Measurements from ENCODE around the gene FMR1. TPM values are rescaled to one million over a fixed set of nuclear protein-coding genes. Genes with fewer than 3 reads are reported as not detected.

Gene FMR1
- total RNA-seq, 1 donor: 81.4 TPM

DNA sequence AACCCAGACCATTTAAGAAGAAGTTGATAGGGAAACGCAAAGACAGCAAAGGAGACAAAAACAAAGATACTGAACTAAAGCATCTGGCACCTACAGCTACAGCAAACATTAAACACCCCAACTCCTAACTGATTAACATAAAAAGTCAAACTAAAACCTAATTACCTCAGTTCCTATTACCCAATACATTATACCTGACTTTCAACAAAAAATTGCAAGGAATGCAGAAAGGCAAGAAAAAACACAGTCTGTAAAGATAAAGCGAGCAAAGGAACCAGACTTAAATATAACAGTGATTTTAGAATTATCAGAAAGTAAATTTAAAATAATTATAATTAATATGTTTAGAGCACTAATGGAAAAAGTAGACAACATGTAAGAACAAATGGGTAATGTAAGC lies 9.4 kb upstream of the FMR1 start:
- H3K9me3 ChIP-seq (ENCODE audit: low read depth, low read length): no peaks in the 10 kb centered on the region
- H3K4me1 ChIP-seq (ENCODE audit: insufficient read depth, low read length): no peaks in the 10 kb centered on the region
- no peaks in the 10 kb centered on the region for H3K27me3 ChIP-seq (ENCODE audit: insufficient read depth, low read length)
- no peak overlapping the region for H3K4me3 ChIP-seq (ENCODE audit: low read length)

DNA sequence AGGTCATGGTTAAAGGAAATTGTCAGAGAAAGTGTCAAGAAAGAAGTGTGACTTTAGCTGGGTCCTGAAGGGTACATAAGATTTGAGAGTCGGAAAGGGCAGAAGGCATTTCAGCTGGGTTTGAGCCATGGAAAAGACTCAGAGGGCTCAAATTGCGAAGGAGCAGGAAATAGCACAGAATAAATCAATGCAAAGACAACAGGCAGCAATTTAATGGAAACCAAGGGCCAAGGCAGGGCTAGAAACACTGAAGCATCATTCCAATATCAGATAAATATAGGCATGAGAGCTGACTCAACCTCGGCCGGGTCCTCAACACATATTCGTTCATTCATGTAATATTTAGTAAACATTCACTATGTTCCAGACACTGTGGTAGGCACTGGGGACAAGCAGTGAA lies 3.6 kb upstream of the FMR1 start:
- Histone ChIP-seq H3K4me1 (ENCODE audit: insufficient read depth, low read length) (peaks cover 12% of the 10 kb centered on the region), H3K9me3 (ENCODE audit: low read depth, low read length) (no peaks in the 10 kb centered on the region), H3K4me3 (ENCODE audit: low read length) (no peak overlapping the region), H3K27me3 (ENCODE audit: insufficient read depth, low read length) (no peaks in the 10 kb centered on the region)

GRCh38 chrX:147910607-147911006 lies 1.1 kb upstream of the FMR1 start:
- no peaks in the 10 kb centered on the region for H3K27me3 ChIP-seq (ENCODE audit: insufficient read depth, low read length)

DNA sequence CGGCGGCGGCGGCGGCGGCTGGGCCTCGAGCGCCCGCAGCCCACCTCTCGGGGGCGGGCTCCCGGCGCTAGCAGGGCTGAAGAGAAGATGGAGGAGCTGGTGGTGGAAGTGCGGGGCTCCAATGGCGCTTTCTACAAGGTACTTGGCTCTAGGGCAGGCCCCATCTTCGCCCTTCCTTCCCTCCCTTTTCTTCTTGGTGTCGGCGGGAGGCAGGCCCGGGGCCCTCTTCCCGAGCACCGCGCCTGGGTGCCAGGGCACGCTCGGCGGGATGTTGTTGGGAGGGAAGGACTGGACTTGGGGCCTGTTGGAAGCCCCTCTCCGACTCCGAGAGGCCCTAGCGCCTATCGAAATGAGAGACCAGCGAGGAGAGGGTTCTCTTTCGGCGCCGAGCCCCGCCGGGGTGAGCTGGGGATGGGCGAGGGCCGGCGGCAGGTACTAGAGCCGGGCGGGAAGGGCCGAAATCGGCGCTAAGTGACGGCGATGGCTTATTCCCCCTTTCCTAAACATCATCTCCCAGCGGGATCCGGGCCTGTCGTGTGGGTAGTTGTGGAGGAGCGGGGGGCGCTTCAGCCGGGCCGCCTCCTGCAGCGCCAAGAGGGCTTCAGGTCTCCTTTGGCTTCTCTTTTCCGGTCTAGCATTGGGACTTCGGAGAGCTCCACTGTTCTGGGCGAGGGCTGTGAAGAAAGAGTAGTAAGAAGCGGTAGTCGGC lies 528 bp downstream of the FMR1 start:
- H3K4me3 ChIP-seq (ENCODE audit: low read length): peak overlapping the region; percentile 82
- peaks cover 28% of the 10 kb centered on the region for H3K4me1 ChIP-seq (ENCODE audit: insufficient read depth, low read length)
- no peaks in the 10 kb centered on the region for H3K9me3 ChIP-seq (ENCODE audit: low read depth, low read length)
- no peaks in the 10 kb centered on the region for H3K27me3 ChIP-seq (ENCODE audit: insufficient read depth, low read length)

More at GRCh38 chrX:147910607-147911006, 1.1 kb upstream of the FMR1 start:
- Histone ChIP-seq H3K4me1 (ENCODE audit: insufficient read depth, low read length) (peaks cover 21% of the 10 kb centered on the region), H3K4me3 (ENCODE audit: low read length) (no peak overlapping the region), H3K9me3 (ENCODE audit: low read depth, low read length) (no peaks in the 10 kb centered on the region)

DNA sequence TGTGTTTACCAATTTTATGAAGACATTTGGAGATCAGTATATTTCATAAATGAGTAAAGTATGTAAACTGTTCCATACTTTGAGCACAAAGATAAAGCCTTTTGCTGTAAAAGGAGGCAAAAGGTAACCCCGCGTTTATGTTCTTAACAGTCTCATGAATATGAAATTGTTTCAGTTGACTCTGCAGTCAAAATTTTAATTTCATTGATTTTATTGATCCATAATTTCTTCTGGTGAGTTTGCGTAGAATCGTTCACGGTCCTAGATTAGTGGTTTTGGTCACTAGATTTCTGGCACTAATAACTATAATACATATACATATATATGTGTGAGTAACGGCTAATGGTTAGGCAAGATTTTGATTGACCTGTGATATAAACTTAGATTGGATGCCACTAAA lies 1.9 kb downstream of the FMR1 start:
- Histone ChIP-seq H3K27me3 (ENCODE audit: insufficient read depth, low read length) (no peaks in the 10 kb centered on the region), H3K4me3 (ENCODE audit: low read length) (no peak overlapping the region), H3K9me3 (ENCODE audit: low read depth, low read length) (no peaks in the 10 kb centered on the region), H3K4me1 (ENCODE audit: insufficient read depth, low read length) (peaks cover 38% of the 10 kb centered on the region)

- Histone ChIP-seq H3K4me3 (ENCODE audit: low read length) (no peak overlapping the region), H3K4me1 (ENCODE audit: insufficient read depth, low read length) (peaks cover 43% of the 10 kb centered on the region), H3K9me3 (ENCODE audit: low read depth, low read length) (no peaks in the 10 kb centered on the region), H3K27me3 (ENCODE audit: insufficient read depth, low read length) (no peaks in the 10 kb centered on the region)
Measured at GRCh38 chrX:147914591-147914990, 2.9 kb downstream of the FMR1 start.

DNA sequence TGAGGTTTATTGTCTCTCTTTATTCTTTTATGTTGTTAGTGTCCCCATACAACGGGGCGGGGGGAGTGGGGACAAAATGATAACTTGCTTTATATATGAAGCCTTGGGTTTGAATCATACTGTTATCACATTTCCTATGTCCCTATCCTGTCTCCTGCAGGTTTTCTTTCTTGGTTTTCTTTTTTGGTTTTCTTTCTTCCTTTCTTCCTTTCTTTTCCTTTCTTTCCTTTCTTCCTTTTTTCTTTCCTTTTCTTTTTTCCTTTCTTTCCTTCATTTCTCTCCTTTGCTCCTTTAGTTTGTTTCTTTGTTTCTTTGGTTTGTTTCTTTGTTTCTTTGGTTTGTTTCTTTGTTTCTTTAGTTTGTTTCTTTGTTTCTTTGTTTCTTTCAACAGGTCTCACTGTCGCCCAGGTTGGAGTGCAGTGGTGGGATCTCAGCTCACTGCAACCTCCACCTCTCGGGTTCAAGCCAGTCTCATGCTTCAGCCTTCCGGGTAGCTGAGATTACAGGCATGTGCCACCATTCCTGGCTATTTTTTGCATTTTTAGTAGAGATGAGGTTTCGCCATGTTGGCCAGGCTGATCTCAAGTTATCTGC lies 4.8 kb downstream of the FMR1 start:
- no peak overlapping the region for H3K4me3 ChIP-seq (ENCODE audit: low read length)
- no peaks in the 10 kb centered on the region for H3K27me3 ChIP-seq (ENCODE audit: insufficient read depth, low read length)
- H3K4me1 ChIP-seq (ENCODE audit: insufficient read depth, low read length): peaks cover 36% of the 10 kb centered on the region
- H3K9me3 ChIP-seq (ENCODE audit: low read depth, low read length): no peaks in the 10 kb centered on the region

DNA sequence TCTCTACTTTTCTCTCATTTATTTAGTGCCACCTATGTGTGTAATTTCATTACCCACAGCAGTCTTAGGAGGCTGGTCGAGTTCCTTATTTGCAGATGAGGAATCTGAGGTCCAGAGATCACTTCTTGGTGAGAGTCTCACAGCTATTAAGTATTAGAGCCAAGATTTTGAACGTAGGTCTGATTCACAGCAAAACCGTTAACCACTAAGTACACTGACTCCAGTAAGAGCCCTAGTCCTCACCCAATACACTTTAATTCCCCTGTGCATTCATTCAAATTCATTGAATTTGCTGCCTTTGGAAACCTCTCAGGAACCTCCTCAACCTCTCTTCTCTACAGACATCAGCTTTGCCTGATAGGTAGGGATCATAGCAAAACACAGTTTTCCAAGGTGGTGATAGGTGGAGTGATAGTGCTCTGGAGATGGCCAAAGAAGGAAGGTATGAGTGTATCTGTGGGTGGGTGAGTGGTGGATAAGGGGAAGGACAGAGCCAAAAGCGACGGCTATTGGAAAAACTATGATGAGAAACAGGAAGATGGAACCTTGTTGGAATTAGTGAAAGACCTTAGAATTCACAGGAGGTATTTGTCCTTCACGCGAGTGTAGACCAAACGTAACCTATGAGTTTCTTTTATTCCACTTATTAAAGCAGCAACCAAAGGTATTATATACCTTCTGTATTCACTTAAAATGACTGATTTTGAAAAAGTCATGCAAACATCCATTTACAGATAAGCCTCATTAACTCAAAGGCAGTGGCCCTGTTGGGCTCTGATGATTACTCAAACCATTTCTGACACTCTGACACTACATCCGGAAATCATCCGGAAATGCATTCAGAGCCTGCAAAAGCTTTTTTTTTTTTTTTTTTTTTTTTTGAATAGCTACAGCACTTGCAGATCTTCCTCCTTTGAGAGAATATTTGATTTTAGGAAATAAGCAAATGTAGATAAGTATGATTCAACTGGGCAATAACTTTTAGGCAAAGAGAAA lies 6.3 kb downstream of the FMR1 start:
- Histone ChIP-seq H3K9me3 (ENCODE audit: low read depth, low read length) (no peaks in the 10 kb centered on the region), H3K27me3 (ENCODE audit: insufficient read depth, low read length) (no peaks in the 10 kb centered on the region), H3K4me3 (ENCODE audit: low read length) (no peak overlapping the region), H3K4me1 (ENCODE audit: insufficient read depth, low read length) (peaks cover 33% of the 10 kb centered on the region)

GRCh38 chrX:147920161-147920666 lies 8.5 kb downstream of the FMR1 start:
- H3K27me3 ChIP-seq (ENCODE audit: insufficient read depth, low read length): no peaks in the 10 kb centered on the region
- no peaks in the 10 kb centered on the region for H3K9me3 ChIP-seq (ENCODE audit: low read depth, low read length)
- H3K4me1 ChIP-seq (ENCODE audit: insufficient read depth, low read length): peaks cover 22% of the 10 kb centered on the region
- H3K4me3 ChIP-seq (ENCODE audit: low read length): no peak overlapping the region

DNA sequence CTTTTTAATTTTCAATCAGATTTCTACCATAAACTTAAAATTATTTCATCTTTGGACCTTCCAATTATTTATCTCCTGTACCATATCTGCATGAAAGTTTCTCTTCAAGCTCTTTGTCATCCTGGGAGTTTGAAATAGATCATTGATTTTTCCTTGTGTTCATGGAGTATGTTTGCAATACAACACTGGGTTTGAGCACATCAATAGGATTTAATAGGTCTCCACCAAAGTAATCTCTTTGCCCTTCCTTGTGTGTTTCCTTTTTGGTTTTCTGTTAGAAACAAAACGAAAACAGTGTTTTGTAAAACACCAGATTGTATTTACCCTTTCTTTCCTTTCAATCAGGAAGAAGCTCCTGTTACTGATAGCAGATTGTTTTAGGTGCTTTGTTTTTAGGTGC lies 11.9 kb downstream of the FMR1 start:
- Histone ChIP-seq H3K4me1 (ENCODE audit: insufficient read depth, low read length) (peaks cover 5% of the 10 kb centered on the region), H3K27me3 (ENCODE audit: insufficient read depth, low read length) (no peaks in the 10 kb centered on the region), H3K4me3 (ENCODE audit: low read length) (no peak overlapping the region), H3K9me3 (ENCODE audit: low read depth, low read length) (no peaks in the 10 kb centered on the region)

DNA sequence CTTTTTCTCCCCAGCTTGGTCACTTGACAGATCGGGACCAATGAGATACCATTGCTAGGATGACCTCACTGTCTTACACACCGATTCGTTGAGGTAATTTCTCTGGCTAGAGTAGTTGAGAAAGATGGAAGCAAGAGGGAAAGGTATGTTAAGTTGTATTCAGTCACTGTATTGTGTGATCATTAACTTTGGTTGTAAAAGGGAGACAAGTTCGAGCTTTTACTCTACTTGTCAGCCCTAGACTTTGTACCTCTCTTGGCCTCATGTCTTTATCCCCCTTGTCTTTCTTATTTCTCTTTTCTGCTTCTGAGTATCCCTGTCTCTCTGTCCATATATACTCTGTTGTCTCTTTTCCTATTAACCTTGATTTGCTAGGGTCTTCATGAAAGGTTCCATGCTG lies 15.5 kb downstream of the FMR1 start:
- Histone ChIP-seq H3K9me3 (ENCODE audit: low read depth, low read length) (no peaks in the 10 kb centered on the region), H3K4me1 (ENCODE audit: insufficient read depth, low read length) (no peaks in the 10 kb centered on the region), H3K27me3 (ENCODE audit: insufficient read depth, low read length) (no peaks in the 10 kb centered on the region), H3K4me3 (ENCODE audit: low read length) (no peak overlapping the region)

DNA sequence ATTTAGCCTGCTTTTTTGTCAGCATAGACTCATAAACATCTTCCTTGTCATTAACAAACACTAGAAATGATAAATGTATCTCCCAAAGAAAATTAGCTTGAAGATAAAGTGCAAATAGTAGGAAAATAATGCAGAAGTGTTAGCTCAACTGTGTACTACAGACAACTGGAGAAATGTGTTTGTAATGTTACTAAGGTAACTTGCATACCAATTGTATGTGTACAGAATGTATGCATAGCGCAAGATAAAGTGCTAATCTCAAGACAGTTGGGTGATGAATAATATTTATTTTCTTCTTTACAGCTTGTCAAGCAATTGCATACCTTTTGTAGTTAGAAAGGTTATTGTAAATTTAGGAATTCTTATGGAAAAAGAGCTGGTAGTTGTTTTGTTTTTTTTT lies 22.1 kb downstream of the FMR1 start:
- Histone ChIP-seq H3K4me1 (ENCODE audit: insufficient read depth, low read length) (no peaks in the 10 kb centered on the region), H3K27me3 (ENCODE audit: insufficient read depth, low read length) (no peaks in the 10 kb centered on the region), H3K4me3 (ENCODE audit: low read length) (no peak overlapping the region), H3K9me3 (ENCODE audit: low read depth, low read length) (no peaks in the 10 kb centered on the region)

GRCh38 chrX:147935156-147935758 lies 23.5 kb downstream of the FMR1 start:
- no peaks in the 10 kb centered on the region for H3K4me1 ChIP-seq (ENCODE audit: insufficient read depth, low read length)
- no peaks in the 10 kb centered on the region for H3K27me3 ChIP-seq (ENCODE audit: insufficient read depth, low read length)
- no peak overlapping the region for H3K4me3 ChIP-seq (ENCODE audit: low read length)
- no peaks in the 10 kb centered on the region for H3K9me3 ChIP-seq (ENCODE audit: low read depth, low read length)

DNA sequence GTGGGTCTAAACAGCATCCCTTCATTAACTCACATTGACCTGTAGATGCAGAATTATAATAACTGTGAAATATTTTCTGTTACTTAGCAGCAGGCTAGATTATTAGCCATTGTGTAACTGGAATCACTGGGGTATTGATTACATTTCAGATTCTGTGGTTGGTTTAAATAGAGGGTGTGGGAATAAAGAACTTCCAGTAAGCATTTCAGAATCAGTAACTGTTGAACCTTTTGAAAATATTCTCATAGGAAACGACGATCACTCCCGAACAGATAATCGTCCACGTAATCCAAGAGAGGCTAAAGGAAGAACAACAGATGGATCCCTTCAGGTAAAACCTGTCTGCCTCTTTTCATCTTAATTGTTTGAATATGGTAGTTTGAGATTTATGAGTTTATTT lies 33.6 kb downstream of the FMR1 start:
- no peak overlapping the region for H3K4me3 ChIP-seq (ENCODE audit: low read length)
- H3K9me3 ChIP-seq (ENCODE audit: low read depth, low read length): no peaks in the 10 kb centered on the region
- H3K4me1 ChIP-seq (ENCODE audit: insufficient read depth, low read length): no peaks in the 10 kb centered on the region
- no peaks in the 10 kb centered on the region for H3K27me3 ChIP-seq (ENCODE audit: insufficient read depth, low read length)

- Histone ChIP-seq H3K4me3 (ENCODE audit: low read length) (no peak overlapping the region), H3K27me3 (ENCODE audit: insufficient read depth, low read length) (no peaks in the 10 kb centered on the region), H3K4me1 (ENCODE audit: insufficient read depth, low read length) (no peaks in the 10 kb centered on the region), H3K9me3 (ENCODE audit: low read depth, low read length) (no peaks in the 10 kb centered on the region)
Measured at GRCh38 chrX:147948531-147948930, 36.8 kb downstream of the FMR1 start.
